Skeletal muscle cell (primary cell): ENCODE measurements around the gene ITSN1.

Experiments
- DNase-seq: peaks from one replicate; pipeline ENCODE4 v3.0.0-alpha.2; 2010; ENCODE audit warnings: low read depth
- H3K4me3 ChIP-seq: 2 replicates; pipeline ENCODE4 v1.5.1; 2011; ENCODE audit warnings: low read depth, mild to moderate bottlenecking, control low read depth, low read length, moderate library complexity

ITSN1 gene

DNA sequence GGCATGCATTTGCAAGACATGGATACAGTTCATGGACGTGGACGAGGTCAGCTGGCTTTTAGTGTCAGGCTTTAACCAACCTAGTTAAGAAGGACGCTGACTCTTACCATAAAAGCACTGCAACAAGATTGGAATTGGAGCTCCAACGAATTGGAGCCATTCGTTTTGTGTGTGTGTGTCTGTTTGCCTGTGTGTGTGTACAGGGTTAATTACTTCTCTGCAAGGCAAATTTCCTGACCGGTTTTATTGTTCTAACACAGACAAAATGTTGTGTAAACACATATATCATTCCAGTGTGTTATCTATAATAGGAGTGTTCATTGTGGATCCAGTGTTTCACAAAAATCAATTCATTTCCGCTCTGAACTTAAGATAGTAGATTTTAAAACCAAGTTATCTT lies 7.9 kb downstream of the ITSN1 start:
- DNase-seq: no peak
- no peak overlapping the region for H3K4me3 ChIP-seq

GRCh38 chr21:33650929-33651509 lies 8.7 kb downstream of the ITSN1 start:
- DNase-seq: no peak
- no peak overlapping the region for H3K4me3 ChIP-seq

DNA sequence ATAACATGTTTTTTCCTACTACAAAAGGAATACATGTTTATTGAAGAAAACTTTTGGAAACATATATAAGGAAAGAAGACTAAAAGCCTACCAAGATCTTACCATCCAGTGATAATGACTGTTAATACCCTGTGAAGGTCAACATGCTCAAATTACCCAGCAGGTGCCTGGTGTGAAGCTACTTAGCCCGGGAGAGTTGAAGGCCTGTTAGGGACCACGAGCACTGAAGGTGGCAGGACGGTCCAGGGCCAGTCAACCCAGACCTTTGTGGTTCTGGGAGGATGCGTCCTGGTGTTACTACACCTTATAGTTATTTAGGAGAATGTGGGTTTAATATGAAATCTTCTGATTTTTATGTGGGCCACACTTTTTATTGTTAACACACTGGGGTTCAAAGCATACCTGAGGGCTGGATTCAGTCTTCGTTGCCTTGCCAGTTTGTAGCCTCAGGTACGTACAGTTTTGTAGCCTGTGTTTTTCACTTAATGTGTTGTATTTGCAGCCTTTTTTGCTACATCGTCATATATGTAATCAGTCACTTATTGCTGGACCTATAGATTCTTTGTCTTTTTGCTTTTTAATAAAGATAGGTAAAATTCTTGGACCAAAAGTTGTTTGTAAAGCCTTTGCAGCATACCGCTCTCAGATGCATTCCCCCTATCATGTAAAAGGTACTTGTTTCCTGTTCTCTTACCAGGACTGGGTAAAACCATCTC lies 9.8 kb downstream of the ITSN1 start:
- no peak for DNase-seq
- no peak overlapping the region for H3K4me3 ChIP-seq

DNA sequence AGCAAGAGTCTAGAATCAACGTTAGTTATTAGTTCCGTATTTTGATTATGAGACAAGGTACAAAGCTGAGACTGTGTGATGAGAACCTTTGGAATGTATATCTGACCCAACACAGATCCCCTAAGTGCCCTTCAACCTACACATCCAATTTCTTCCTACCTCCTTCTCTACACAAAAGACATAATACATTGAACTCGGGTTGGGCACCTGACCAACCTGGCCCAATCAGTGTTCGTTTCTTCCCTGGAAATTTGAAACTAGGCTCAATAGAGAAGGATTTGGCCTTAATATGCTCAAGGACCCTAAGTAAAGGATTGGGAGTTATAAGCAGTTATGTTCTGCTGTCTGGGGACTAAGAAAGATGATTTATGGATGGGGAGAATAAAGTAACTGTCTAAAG lies 12.1 kb downstream of the ITSN1 start:
- no peak overlapping the region for H3K4me3 ChIP-seq
- no peak for DNase-seq

- DNase-seq: peak; percentile 36
- H3K4me3 ChIP-seq: no peak overlapping the region
These were observed 13.4 kb downstream of the ITSN1 start for GRCh38 chr21:33655588-33656221.

GRCh38 chr21:33657124-33657820 lies 15.0 kb downstream of the ITSN1 start:
- DNase-seq: no peak
- no peak overlapping the region for H3K4me3 ChIP-seq

DNA sequence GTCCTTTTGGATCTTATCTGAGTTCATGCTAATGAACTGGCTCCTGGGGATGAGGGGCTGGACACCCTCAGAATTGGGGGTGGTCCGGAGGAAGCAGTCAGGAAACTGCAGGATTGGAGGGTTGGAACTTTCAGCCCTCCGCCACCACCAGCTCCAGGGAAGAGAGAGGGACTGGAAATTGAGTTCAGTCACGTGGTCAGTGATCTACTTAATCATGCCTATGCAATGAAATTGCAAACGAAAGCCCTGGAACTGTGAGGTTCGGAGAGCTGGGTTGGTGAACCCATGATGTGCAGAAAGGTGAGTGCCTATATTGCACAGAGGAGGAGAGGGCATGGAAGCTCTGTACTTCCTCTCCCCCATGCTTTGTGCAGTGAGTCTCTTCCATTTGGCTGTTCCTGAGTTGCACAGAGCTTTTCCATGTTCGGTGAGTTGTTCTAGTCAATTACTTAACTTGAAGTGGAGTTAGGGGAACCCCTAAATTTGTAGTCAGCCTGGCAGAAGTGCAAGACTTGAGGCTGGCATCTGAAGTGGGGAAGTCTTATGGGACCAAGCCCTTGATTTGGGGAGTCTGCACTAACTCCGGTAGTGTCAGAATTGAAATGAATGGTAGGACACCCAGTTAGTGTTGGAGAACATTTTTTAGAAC lies 16.7 kb downstream of the ITSN1 start:
- DNase-seq: no peak
- no peak overlapping the region for H3K4me3 ChIP-seq

DNA sequence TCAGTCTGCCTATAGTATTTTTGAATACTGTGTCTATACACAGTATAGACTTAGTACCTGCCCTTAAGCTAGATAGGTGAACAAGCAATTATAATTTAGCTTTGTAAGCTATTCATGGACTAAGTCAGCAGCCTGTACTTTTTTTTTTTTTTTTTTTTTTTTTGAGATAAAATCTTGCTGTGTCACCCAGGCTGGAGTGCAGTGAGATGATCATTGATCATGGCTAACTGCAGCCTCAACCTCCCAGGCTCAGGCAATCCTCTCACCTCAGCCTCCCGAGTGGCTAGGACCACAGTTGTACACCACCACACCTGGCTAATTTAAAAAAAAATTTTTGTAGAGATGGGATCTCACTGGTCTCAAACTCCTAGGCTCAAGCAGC lies 17.3 kb downstream of the ITSN1 start:
- DNase-seq: no peak
- H3K4me3 ChIP-seq: no peak overlapping the region

DNA sequence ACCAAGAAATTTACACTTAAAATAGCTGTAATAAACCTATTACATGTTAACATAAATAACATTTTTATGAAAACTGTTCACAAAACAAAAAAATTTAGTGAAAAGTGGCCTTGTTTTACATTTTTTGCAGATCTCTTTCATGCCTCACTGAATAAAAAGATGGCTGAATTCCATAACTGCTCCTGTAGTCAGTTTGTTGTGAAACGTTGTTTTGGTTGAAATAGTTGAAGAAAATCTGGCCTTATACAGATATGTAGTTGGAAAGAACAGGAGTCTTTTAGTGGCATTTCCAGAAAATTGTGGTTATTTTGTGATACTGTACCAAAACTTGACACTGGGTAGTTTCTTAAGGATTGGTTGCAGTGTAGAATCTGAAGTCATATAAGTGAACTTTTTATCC lies 18.1 kb downstream of the ITSN1 start:
- no peak overlapping the region for H3K4me3 ChIP-seq
- DNase-seq: no peak

DNA sequence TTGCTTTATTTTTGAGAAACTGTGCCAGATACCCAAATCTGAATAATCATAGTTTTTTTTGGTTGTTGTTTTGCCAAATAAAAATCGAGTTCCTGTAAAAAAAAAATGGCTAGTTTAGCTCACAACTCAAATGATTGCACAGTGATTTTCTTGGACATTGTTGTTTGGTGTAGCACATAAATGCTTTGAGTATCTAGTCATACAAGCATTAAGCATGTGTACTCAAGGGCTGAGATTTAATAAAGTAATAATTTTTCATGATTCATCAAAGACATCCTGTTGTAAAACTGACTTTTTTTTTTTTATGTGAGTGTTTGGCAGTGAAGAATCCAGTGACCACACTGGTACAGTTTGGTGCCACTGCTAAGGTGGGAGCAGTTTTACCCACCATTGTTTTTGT lies 18.8 kb downstream of the ITSN1 start:
- no peak for DNase-seq
- H3K4me3 ChIP-seq: no peak overlapping the region

GRCh38 chr21:33662046-33662445 lies 19.7 kb downstream of the ITSN1 start:
- no peak overlapping the region for H3K4me3 ChIP-seq
- no peak for DNase-seq

DNA sequence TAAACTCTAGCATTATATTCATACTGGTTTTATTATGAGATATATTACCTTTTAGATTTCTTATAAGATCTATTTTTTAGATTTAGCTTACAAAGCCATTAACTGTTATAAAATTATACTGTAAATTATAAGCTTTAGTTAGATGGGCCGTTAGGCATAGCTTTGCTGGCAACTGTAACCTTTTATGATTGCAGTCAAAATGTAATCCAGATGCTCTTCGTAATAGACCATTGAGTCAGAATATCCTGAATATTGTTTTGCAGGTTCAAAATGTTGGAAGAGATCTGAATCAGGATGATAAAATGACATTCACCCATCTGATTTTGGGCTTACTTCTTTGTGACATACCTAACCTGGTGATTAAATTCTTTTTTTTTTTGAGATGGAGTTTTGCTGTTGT lies 20.9 kb downstream of the ITSN1 start:
- no peak for DNase-seq
- no peak overlapping the region for H3K4me3 ChIP-seq

- H3K4me3 ChIP-seq: no peak overlapping the region
- DNase-seq: no peak
These were observed 21.8 kb downstream of the ITSN1 start for GRCh38 chr21:33664135-33664534.

DNA sequence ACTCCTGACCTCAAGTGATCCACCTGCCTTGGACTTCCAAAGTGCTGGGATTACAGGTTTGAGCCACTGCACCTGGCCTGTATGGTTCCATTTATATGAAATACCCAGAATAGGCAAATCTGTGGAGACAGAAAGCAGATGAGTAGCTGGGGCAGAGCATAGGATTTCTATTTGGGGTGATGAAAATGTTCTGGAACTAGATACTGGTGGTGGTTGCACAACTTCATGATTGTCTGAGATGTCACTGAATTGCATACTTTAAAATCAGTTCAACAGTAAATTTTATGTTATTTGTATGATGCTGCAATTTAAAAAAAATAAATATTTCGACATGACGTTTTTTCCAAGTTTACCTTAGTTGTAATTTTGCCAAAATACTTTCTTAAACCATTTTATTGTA lies 23.9 kb downstream of the ITSN1 start:
- no peak overlapping the region for H3K4me3 ChIP-seq
- DNase-seq: no peak

GRCh38 chr21:33667636-33668035 lies 25.3 kb downstream of the ITSN1 start:
- H3K4me3 ChIP-seq: no peak overlapping the region
- no peak for DNase-seq

GRCh38 chr21:33668180-33668579 lies 25.9 kb downstream of the ITSN1 start:
- peak; percentile 26 for DNase-seq
- H3K4me3 ChIP-seq: no peak overlapping the region

DNA sequence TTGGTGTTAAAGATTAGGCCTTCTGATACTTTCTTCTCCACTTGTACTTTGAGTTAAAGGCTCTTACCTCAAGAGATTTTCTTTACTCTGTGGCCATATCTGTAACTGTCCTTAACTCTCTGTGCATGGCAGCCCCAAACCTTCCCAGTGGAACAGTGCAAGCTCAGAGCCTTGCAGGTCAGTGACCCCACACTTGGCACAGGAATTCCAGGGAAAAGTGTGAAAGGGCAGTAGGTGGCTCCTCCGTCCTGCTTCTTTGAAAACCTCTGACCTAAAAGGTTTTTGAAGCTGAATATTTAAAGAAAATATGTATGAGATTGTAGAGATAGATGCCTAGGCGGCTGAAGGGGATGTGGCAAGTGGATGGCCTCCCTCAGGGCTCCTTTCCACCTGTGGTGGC lies 26.3 kb downstream of the ITSN1 start:
- DNase-seq: no peak
- H3K4me3 ChIP-seq: no peak overlapping the region

DNA sequence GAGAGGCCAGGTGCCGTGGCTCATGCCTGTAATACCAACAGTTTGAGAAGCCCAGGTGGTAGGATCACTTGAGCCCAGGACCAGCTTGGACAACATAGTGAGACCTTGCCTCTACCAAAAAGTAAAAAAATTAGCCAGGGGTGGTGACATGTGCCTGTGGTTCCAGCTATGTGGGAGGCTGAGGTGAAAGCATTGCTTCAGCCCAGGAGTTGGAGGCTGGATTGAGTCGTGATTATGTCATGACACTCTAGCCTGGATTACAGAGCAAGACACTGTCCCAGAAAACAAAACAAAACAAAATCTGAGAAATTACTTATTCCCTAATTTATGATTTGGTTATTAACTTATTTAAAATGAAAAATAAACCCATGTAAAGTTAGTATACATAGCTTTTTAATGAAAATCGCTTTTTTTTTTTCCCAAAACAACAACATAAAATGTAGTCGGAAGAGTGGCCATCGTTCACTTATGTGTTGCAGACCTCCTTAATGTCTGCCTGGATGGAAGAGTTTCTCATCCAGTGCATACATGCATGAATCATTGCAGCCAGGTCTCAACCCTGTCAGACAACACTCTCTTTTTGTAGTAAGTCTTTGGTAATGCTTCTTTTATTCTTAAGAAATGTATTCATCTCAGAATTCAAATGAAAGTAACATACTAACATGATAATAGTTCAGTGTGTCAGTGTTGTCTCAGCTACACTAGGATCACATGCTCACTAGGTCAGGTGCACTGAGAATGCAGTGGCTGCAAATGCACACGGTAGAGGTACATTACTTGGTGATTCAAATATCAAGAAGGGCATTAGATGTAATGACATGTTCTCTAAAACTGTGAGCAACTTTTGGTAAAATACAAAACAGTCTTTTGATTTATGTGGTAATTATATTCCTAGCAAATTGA lies 28.0 kb downstream of the ITSN1 start:
- no peak overlapping the region for H3K4me3 ChIP-seq
- DNase-seq: no peak

DNA sequence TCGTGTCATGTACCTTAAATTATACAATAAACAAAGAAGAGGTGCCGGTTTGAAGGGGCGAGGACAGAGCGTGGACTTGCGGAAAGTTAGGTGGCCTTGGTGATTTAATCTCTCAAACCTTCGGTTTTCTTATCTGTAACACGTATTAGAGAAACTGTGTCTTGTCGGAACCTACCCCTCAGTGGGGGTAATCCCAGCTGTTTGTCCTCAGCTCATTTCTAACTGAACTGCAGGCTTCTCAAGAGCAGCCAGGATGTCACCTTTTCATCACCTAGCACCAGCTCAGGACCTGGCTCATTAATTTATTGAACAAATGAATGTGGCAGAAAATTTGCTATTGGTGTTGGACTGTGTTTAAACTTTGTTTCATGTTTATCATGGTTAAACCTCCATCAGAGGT lies 31.2 kb downstream of the ITSN1 start:
- H3K4me3 ChIP-seq: no peak overlapping the region
- no peak for DNase-seq
